ENCODE results near the gene PRKG1. TPM values are rescaled to one million over a fixed set of nuclear protein-coding genes. Genes with fewer than 3 reads are reported as not detected.

The PRKG1 gene
- total and polyA plus RNA-seq, 2 of the 8 experiments (the other 6 are each of a cell fraction or from before 2014, with no cell fraction given): 4.2 to 15.2 TPM

GRCh38 chr10:51910189-51910588 is 835.9 kb downstream of the PRKG1 start (continued):
- TF ChIP-seq RNF2 (IDR thresholded peaks at IDR 0.05; ENCODE audit: borderline replicate concordance, low read depth, low read length, missing control alignments, poor library complexity, severe bottlenecking): no peak
- TF ChIP-seq TEAD4 (IDR thresholded peaks at IDR 0.05; ENCODE audit: low read depth, low read length): peak; percentile 91
- no peak for TF ChIP-seq GABPA (IDR thresholded peaks at IDR 0.05; ENCODE audit: borderline replicate concordance, insufficient read depth, low read length)
- no peak for TF ChIP-seq HDAC6 (IDR thresholded peaks at IDR 0.05; ENCODE audit: low read depth, low read length)
- TF ChIP-seq ATF3 (IDR thresholded peaks at IDR 0.05; ENCODE audit: insufficient read depth, low read depth, low read length): no peak
- TF ChIP-seq CHD2 (IDR thresholded peaks at IDR 0.05; ENCODE audit: low read length): no peak
- TF ChIP-seq EP300 (IDR thresholded peaks at IDR 0.05; ENCODE audit: borderline replicate concordance in 1 of 2, low read depth in 2 of 2, low read length in 2 of 2): peak in 1 of 2 experiments; percentile 95; a peak in 1 of 3 replicates
- TF ChIP-seq CBX5 (IDR thresholded peaks at IDR 0.05; ENCODE audit: low read depth, low read length): no peak
- no peak for TF ChIP-seq SRF (IDR thresholded peaks at IDR 0.05; ENCODE audit: low read depth, low read length)
- no peak for TF ChIP-seq RFX5 (IDR thresholded peaks at IDR 0.05; ENCODE audit: borderline replicate concordance, low read depth, low read length)
- TF ChIP-seq SP4 (IDR thresholded peaks at IDR 0.05; ENCODE audit: low read length): no peak
- TF ChIP-seq RAD21 (IDR thresholded peaks at IDR 0.05 in 1 of 2, conservative IDR thresholded peaks at IDR 0.05 in 1 of 2; ENCODE audit: low read depth in 2 of 2, low read length in 2 of 2): no peak
- TF ChIP-seq SP2 (IDR thresholded peaks at IDR 0.05; ENCODE audit: low read length): no peak
- no peak for TF ChIP-seq YY1 (IDR thresholded peaks at IDR 0.05; ENCODE audit: low read depth, low read length)
- TF ChIP-seq KDM4A (IDR thresholded peaks at IDR 0.05; ENCODE audit: low read depth, low read length, severe bottlenecking): no peak
- TF ChIP-seq KDM1A (IDR thresholded peaks at IDR 0.05; ENCODE audit: borderline replicate concordance, low read length): no peak; the same call in 1 of the 2 replicates
- no peak for TF ChIP-seq MAFK (IDR thresholded peaks at IDR 0.05; ENCODE audit: low read depth, low read length)
- TF ChIP-seq SAP30 (IDR thresholded peaks at IDR 0.05; ENCODE audit: insufficient read depth, insufficient replicate concordance, low read length): no peak
- TF ChIP-seq BCL11A (IDR thresholded peaks at IDR 0.05; ENCODE audit: low read depth in 2 of 2, low read length in 2 of 2): peak in 1 of 2 experiments; percentile 74
- TF ChIP-seq NANOG (IDR thresholded peaks at IDR 0.05; ENCODE audit: insufficient read depth, low read depth, low read length, poor library complexity, severe bottlenecking): peak; percentile 92
- TF ChIP-seq USF2 (IDR thresholded peaks at IDR 0.05; ENCODE audit: low read length): no peak
- TF ChIP-seq CTBP2 (IDR thresholded peaks at IDR 0.05; ENCODE audit: borderline replicate concordance, insufficient read depth, insufficient read length, low read length): no peak
- TF ChIP-seq CHD1 (IDR thresholded peaks at IDR 0.05; ENCODE audit: low read depth, low read length): no peak

Measured in H1 (cell line).